GM18909 (cell line): ENCODE measurements around the gene SNX20.

Source experiments
- ATAC-seq: cut with Tn5 transposase; IDR thresholded peaks from one replicate; pipeline ENCODE4 v1.9.1; 2021; ENCODE audit warnings: mild to moderate bottlenecking; ENCODE audit not compliant: unreplicated experiment, poor library complexity

The SNX20 gene

GRCh38 chr16:50684823-50685461 is 3.8 kb upstream of the SNX20 start:
- ATAC-seq = peak; percentile 25

GRCh38 chr16:50683689-50684374 is 2.7 kb upstream of the SNX20 start:
- ATAC-seq = peak; percentile 71

GRCh38 chr16:50680556-50680893 is 587 bp downstream of the SNX20 start:
- no peak for ATAC-seq

- no peak for ATAC-seq
Measured at GRCh38 chr16:50679676-50680555, 1.2 kb downstream of the SNX20 start.

GRCh38 chr16:50679266-50679665 is 1.8 kb downstream of the SNX20 start:
- ATAC-seq = no peak

- no peak for ATAC-seq
Measured at GRCh38 chr16:50678531-50678930, 2.6 kb downstream of the SNX20 start.

- ATAC-seq = no peak
Measured at GRCh38 chr16:50677351-50677750, 3.8 kb downstream of the SNX20 start.

GRCh38 chr16:50676684-50677225 is 4.4 kb downstream of the SNX20 start:
- no peak for ATAC-seq

GRCh38 chr16:50675686-50676610 is 5.2 kb downstream of the SNX20 start:
- no peak for ATAC-seq

- ATAC-seq = no peak
Measured at GRCh38 chr16:50674831-50675230, 6.3 kb downstream of the SNX20 start.

GRCh38 chr16:50673496-50674275 is 7.4 kb downstream of the SNX20 start:
- no peak for ATAC-seq

- ATAC-seq = no peak
Measured at GRCh38 chr16:50671644-50672260, 9.4 kb downstream of the SNX20 start.

GRCh38 chr16:50670476-50670875 is 10.6 kb downstream of the SNX20 start:
- ATAC-seq = no peak

GRCh38 chr16:50669741-50670140 is 11.4 kb downstream of the SNX20 start:
- no peak for ATAC-seq

- ATAC-seq = no peak
Measured at GRCh38 chr16:50668368-50669008, 12.6 kb downstream of the SNX20 start.

- ATAC-seq = no peak
Measured at GRCh38 chr16:50667497-50668367, 13.4 kb downstream of the SNX20 start.
